IMR-90 (cell line): Measurements from ENCODE around the gene PLCXD1. TPM values are rescaled to one million over a fixed set of nuclear protein-coding genes. Genes with fewer than 3 reads are reported as not detected.

Experiments
- ATAC-seq: fragments of 200-7000 bp; cut with Tn5 transposase; 2 replicates; pipeline ENCODE4 v1.9.1; 2020; ENCODE audit warnings: low read depth, mild to moderate bottlenecking, moderate library complexity
- BruUV-seq: library from RNA; stranded (reverse); fragments of 400-500 nt; replicated peaks from 2 replicates; lab custom pipeline; 2021; lab: Mats Ljungman, UMichigan
- CTCF ChIA-PET: fragments of 300-600 bp; formaldehyde crosslinking; extraction: SDS; loops from one replicate; lab custom pipeline; 2021; ENCODE audit warnings: antibody characterized with exemption; lab: Yijun Ruan, JAX
- POLR2A ChIA-PET: fragments of 300-600 bp; sonication (Branson Sonifier 250); formaldehyde crosslinking; loops from one replicate; lab custom pipeline; 2022; ENCODE audit warnings: antibody characterized with exemption; ENCODE audit not compliant: unreplicated experiment; lab: Charles Lee
- DNase-seq: peaks from one replicate; pipeline ENCODE4 v3.0.0; 2013
- H2AFZ ChIP-seq: replicated peaks from 2 replicates; pipeline ENCODE3; 2013; ENCODE audit warnings: low read length, mild to moderate bottlenecking; ENCODE audit not compliant: poor library complexity
- H2AK5ac ChIP-seq: 2 replicates; pipeline ENCODE4 v1.6.1; 2013; ENCODE audit warnings: low read depth, low read length, inconsistent platforms
- H2AK9ac ChIP-seq: replicated peaks from 2 replicates; pipeline ENCODE3; 2013; ENCODE audit warnings: mild to moderate bottlenecking, low read depth, low read length, moderate library complexity; ENCODE audit not compliant: poor library complexity
- H2BK120ac ChIP-seq: 2 replicates; pipeline ENCODE4 v1.6.1; 2013; ENCODE audit warnings: low read depth, low read length, inconsistent platforms
- H2BK15ac ChIP-seq: 3 replicates; pipeline ENCODE4 v1.6.1; 2013; ENCODE audit warnings: low read depth, low read length, inconsistent platforms
- H2BK20ac ChIP-seq: 2 replicates; pipeline ENCODE4 v1.6.1; 2013; ENCODE audit warnings: low read depth, mild to moderate bottlenecking, inconsistent platforms, low read length, moderate library complexity
- H2BK5ac ChIP-seq: 2 replicates; pipeline ENCODE4 v1.6.1; 2013; ENCODE audit warnings: mild to moderate bottlenecking, low read depth, low read length, inconsistent platforms; ENCODE audit not compliant: poor library complexity, severe bottlenecking
- H3K14ac ChIP-seq: replicated peaks from 2 replicates; pipeline ENCODE4 v1.6.1; 2013; ENCODE audit warnings: low read depth, low read length, inconsistent platforms
- H3K18ac ChIP-seq: 2 replicates; pipeline ENCODE4 v1.6.1; 2013; ENCODE audit warnings: low read depth, low read length, control low read depth
- H3K23ac ChIP-seq: 2 replicates; pipeline ENCODE4 v1.6.1; 2013; ENCODE audit warnings: low read depth, low read length, inconsistent platforms
- H3K27ac ChIP-seq: 2 replicates; pipeline ENCODE4 v1.5.1; 2013; ENCODE audit warnings: mild to moderate bottlenecking, control low read depth, low read length; ENCODE audit not compliant: insufficient read depth
- H3K27me3 ChIP-seq: 2 replicates; pipeline ENCODE4 v1.6.1; 2013; ENCODE audit warnings: low read length; ENCODE audit not compliant: control insufficient read depth, insufficient read depth
- H3K36me3 ChIP-seq: 2 replicates; pipeline ENCODE4 v1.6.1; 2013; ENCODE audit warnings: low read length, mixed read lengths; ENCODE audit not compliant: control insufficient read depth, insufficient read depth
- H3K4ac ChIP-seq: 2 replicates; pipeline ENCODE4 v1.6.1; 2013; ENCODE audit warnings: low read depth, low read length, inconsistent platforms
- H3K4me1 ChIP-seq: 2 replicates; pipeline ENCODE4 v1.6.1; 2013; ENCODE audit warnings: low read length, mixed read lengths; ENCODE audit not compliant: control insufficient read depth, insufficient read depth
- H3K4me2 ChIP-seq: 2 replicates; pipeline ENCODE4 v1.6.1; 2013; ENCODE audit warnings: low read depth, mild to moderate bottlenecking, control low read depth, low read length, moderate library complexity
- H3K4me3 ChIP-seq: 2 replicates; pipeline ENCODE4 v1.5.1; 2013; ENCODE audit warnings: low read depth, mild to moderate bottlenecking, control low read depth, low read length, moderate library complexity; ENCODE audit not compliant: insufficient read depth
- H3K56ac ChIP-seq: 2 replicates; pipeline ENCODE4 v1.6.1; 2013; ENCODE audit warnings: low read length, inconsistent platforms; ENCODE audit not compliant: insufficient read depth; ENCODE audit errors: extremely low read depth
- H3K79me1 ChIP-seq, 2 experiments: 2 replicates each; pipeline ENCODE4 v1.6.1; 2013; ENCODE audit warnings: low read length in 2 of 2, inconsistent platforms in 1 of 2, low read depth in 1 of 2
- H3K9ac ChIP-seq: 2 replicates; pipeline ENCODE4 v1.6.1; 2013; ENCODE audit warnings: low read depth, low read length, control low read depth
- H3K9me1 ChIP-seq: 2 replicates; pipeline ENCODE4 v1.6.1; 2013; ENCODE audit warnings: low read length, inconsistent platforms; ENCODE audit not compliant: insufficient read depth
- H3K9me3 ChIP-seq: 2 replicates; pipeline ENCODE4 v1.6.1; 2013; ENCODE audit warnings: low read length; ENCODE audit not compliant: control insufficient read depth, insufficient read depth
- H4K20me1 ChIP-seq: 2 replicates; pipeline ENCODE4 v1.6.1; 2013; ENCODE audit warnings: low read length, inconsistent platforms; ENCODE audit not compliant: insufficient read depth
- H4K5ac ChIP-seq: 2 replicates; pipeline ENCODE4 v1.6.1; 2013; ENCODE audit warnings: mild to moderate bottlenecking, low read depth, low read length, control low read depth
- H4K8ac ChIP-seq, 2 experiments: 2 replicates each; pipeline ENCODE4 v1.6.1; 2013; ENCODE audit warnings: low read depth in 2 of 2, low read length in 2 of 2, control low read depth in 1 of 2, inconsistent platforms in 1 of 2
- H4K91ac ChIP-seq: 2 replicates; pipeline ENCODE4 v1.6.1; 2013; ENCODE audit warnings: low read depth, low read length, inconsistent platforms; ENCODE audit not compliant: insufficient read depth
- BHLHE40 ChIP-seq: fragments of 150-350 bp; IDR thresholded peaks from 2 replicates; pipeline ENCODE4 v1.6.1; 2016; ENCODE audit warnings: mild to moderate bottlenecking, low read depth, low read length
- CHD1 ChIP-seq: IDR thresholded peaks from 2 replicates; pipeline ENCODE4 v1.6.1; 2012; ENCODE audit warnings: low read depth, low read length, improper control_type of control experiment
- FOS ChIP-seq: fragments of 150-350 bp; IDR thresholded peaks from 2 replicates; pipeline ENCODE4 v1.6.1; 2016; ENCODE audit warnings: low read depth, low read length
- MAFK ChIP-seq: IDR thresholded peaks from 2 replicates; pipeline ENCODE4 v1.6.1; 2012; ENCODE audit warnings: low read depth, low read length, improper control_type of control experiment
- MAZ ChIP-seq: IDR thresholded peaks from 2 replicates; pipeline ENCODE4 v1.6.1; 2012; ENCODE audit warnings: low read depth, mild to moderate bottlenecking, low read length, improper control_type of control experiment, moderate library complexity, borderline replicate concordance
- MXI1 ChIP-seq: IDR thresholded peaks from 2 replicates; pipeline ENCODE4 v1.6.1; 2012; ENCODE audit warnings: low read depth, mild to moderate bottlenecking, low read length, moderate library complexity, borderline replicate concordance
- NFE2L2 ChIP-seq: fragments of 150-350 bp; IDR thresholded peaks from 2 replicates; pipeline ENCODE4 v1.6.1; 2016; ENCODE audit warnings: low read depth, mild to moderate bottlenecking, low read length
- POLR2A ChIP-seq: IDR thresholded peaks from 2 replicates; pipeline ENCODE4 v1.6.1; 2012; ENCODE audit warnings: mild to moderate bottlenecking, low read depth, low read length
- RAD21 ChIP-seq: IDR thresholded peaks from 2 replicates; pipeline ENCODE4 v1.6.1; 2012; ENCODE audit warnings: low read length, improper control_type of control experiment
- RCOR1 ChIP-seq: IDR thresholded peaks from 2 replicates; pipeline ENCODE4 v1.6.1; 2012; ENCODE audit warnings: mild to moderate bottlenecking, low read length, improper control_type of control experiment; ENCODE audit not compliant: insufficient replicate concordance
- SMC3 ChIP-seq: fragments of 150-350 bp; IDR thresholded peaks from 2 replicates; pipeline ENCODE4 v1.6.1; 2016; ENCODE audit warnings: low read depth, mild to moderate bottlenecking, antibody characterized with exemption, low read length, moderate library complexity
- USF2 ChIP-seq: fragments of 150-350 bp; IDR thresholded peaks from 2 replicates; pipeline ENCODE4 v1.6.1; 2017; ENCODE audit warnings: mild to moderate bottlenecking, antibody characterized with exemption, low read length, low read depth
- WGBS, 2 experiments: methylation state at CpG; one replicate each; pipeline versions ENCODE4 v1.1.5 to v1.1.7; 2013; ENCODE audit warnings: missing lambda C conversion rate in 2 of 2; ENCODE audit not compliant: insufficient read length in 1 of 2; ENCODE audit errors: extremely low coverage in 2 of 2; 5-methylcytosine and 5-hydroxymethylcytosine counted together
- dilution Hi-C: fragments of 300-500 bp; cut with HindIII; formaldehyde crosslinking; loops from one replicate; pipeline ENCODE4 v1.14.3; 2018; ENCODE audit warnings: low sequenced_read_pairs; ENCODE audit not compliant: unreplicated experiment
- in situ Hi-C: fragments of 300-500 bp; cut with MboI; formaldehyde crosslinking; loops from 3 replicates; pipeline ENCODE4 v1.14.3; 2019; ENCODE audit warnings: low sequenced_read_pairs, inconsistent platforms, mixed read lengths
- intact Hi-C: fragments of 100-400 bp; cut with micrococcal nuclease; formaldehyde crosslinking; loops from 2 replicates; pipeline ENCODE4 v1.10.0; 2022
- polyA plus RNA-seq, 3 experiments: library from polyadenylated mRNA; depleted of rRNA; stranded (reverse); fragments of >200 nt; gene quantifications; 2 replicates each; pipeline ENCODE4 v1.2.3, GENCODE V29; 2012; ENCODE audit warnings: low replicate concordance in 1 of 3
- total RNA-seq: library from RNA; depleted of rRNA; stranded (reverse); fragments of >200 nt; gene quantifications from 2 replicates; pipeline ENCODE4 v1.2.3, GENCODE V29; 2012

The PLCXD1 gene
- total and polyA plus RNA-seq, 2 of the 4 experiments (the other 2 are of a cell fraction) = 16.7 to 17.7 TPM

- no TSS peak for BruUV-seq
- dilution Hi-C loops = no loop called here
These were observed 64.1 kb downstream of the PLCXD1 start for GRCh38 chrX:345020-345925.

More at GRCh38 chrX:345020-345925, 64.1 kb downstream of the PLCXD1 start:
- Histone ChIP-seq H4K91ac (no peak overlapping the region), H2BK120ac (no peak overlapping the region), H3K4me1 (no peaks in the 10 kb centered on the region; the same call in 1 of the 2 replicates), H3K27ac (no peak overlapping the region), H3K14ac (no peak overlapping the region), H2BK20ac (no peak overlapping the region), H4K20me1 (no peaks in the 10 kb centered on the region), H3K4ac (no peak overlapping the region), H3K56ac (no peak overlapping the region), H3K4me3 (no peak overlapping the region), H2BK15ac (no peak overlapping the region), H2BK5ac (no peak overlapping the region), H4K5ac (no peak overlapping the region), H4K8ac (no peak overlapping the region), H2AK5ac (no peak overlapping the region), H3K18ac (no peak overlapping the region), H3K79me1 (no peaks in the 10 kb centered on the region; a peak in 1 of 4 replicates), H3K9me3 (peaks cover 10% of the 10 kb centered on the region; the same call in 1 of the 2 replicates), H3K9me1 (no peaks in the 10 kb centered on the region), H3K27me3 (no peaks in the 10 kb centered on the region), H2AK9ac (no peak overlapping the region), H3K36me3 (peaks cover 22% of the 10 kb centered on the region), H2AFZ (no peak overlapping the region), H3K23ac (no peak overlapping the region), H3K9ac (no peak overlapping the region), H3K4me2 (no peak overlapping the region)
- in situ Hi-C loops = no loop called here
- POLR2A ChIA-PET = no interaction called here
- DNase-seq = no peak
- ATAC-seq = no peak
- TF ChIP-seq RAD21 (no peak), CHD1 (no peak), BHLHE40 (no peak), SMC3 (no peak), FOS (no peak), NFE2L2 (no peak), POLR2A (no peak), MAZ (no peak), USF2 (no peak), MXI1 (no peak), RCOR1 (no peak), MAFK (no peak)
- intact Hi-C loops = no loop called here
- WGBS, 2 experiments = 90% methylated on average over 25 of the region's 63 CpGs; no CpG with 5 or more reads in 1 of the 2 experiments
- CTCF ChIA-PET = no interaction called here
